ENCODE results near the gene ZNF488.
"Not testable (repeated sequence)": the region's sequence is repeated elsewhere in the genome, so short reads cannot be mapped to it uniquely, and the experiment has no call there.

Gene ZNF488

GRCh38 chr10:47401874-47402640 is 18.0 kb upstream of the ZNF488 start:
- no peaks in the 10 kb centered on the region for H3K36me3 ChIP-seq
- no peak overlapping the region for H3K4me2 ChIP-seq
- H3K27me3 ChIP-seq = no peaks in the 10 kb centered on the region
- H3K4me1 ChIP-seq = no peaks in the 10 kb centered on the region
- H3K9me3 ChIP-seq = no peaks in the 10 kb centered on the region
- no peak overlapping the region for H3K27ac ChIP-seq
- no peaks in the 10 kb centered on the region for H4K20me1 ChIP-seq
- TF ChIP-seq Cebpa-rat (IDR thresholded peaks at IDR 0.05) = no peak
- H3K9ac ChIP-seq = no peak overlapping the region
- H3K4me3 ChIP-seq = no peak overlapping the region

GRCh38 chr10:47401210-47401609 is 17.1 kb upstream of the ZNF488 start:
- Histone ChIP-seq H3K36me3 (no peaks in the 10 kb centered on the region), H3K9me3 (no peaks in the 10 kb centered on the region), H3K4me2 (no peak overlapping the region), H3K9ac (no peak overlapping the region), H3K27me3 (no peaks in the 10 kb centered on the region), H3K4me1 (no peaks in the 10 kb centered on the region), H3K4me3 (no peak overlapping the region), H3K27ac (no peak overlapping the region), H4K20me1 (no peaks in the 10 kb centered on the region)
- TF ChIP-seq Cebpa-rat (IDR thresholded peaks at IDR 0.05) = no peak

GRCh38 chr10:47400786-47401185 is 16.7 kb upstream of the ZNF488 start:
- Histone ChIP-seq H3K27me3 (no peaks in the 10 kb centered on the region), H3K27ac (no peak overlapping the region)

GRCh38 chr10:47400251-47400650 is 16.2 kb upstream of the ZNF488 start:
- no peaks in the 10 kb centered on the region for H3K4me1 ChIP-seq
- H3K36me3 ChIP-seq = no peaks in the 10 kb centered on the region
- no peak overlapping the region for H3K27ac ChIP-seq
- no peak overlapping the region for H3K4me3 ChIP-seq
- H3K4me2 ChIP-seq = no peak overlapping the region
- H3K9me3 ChIP-seq = no peaks in the 10 kb centered on the region
- H3K27me3 ChIP-seq = no peaks in the 10 kb centered on the region
- H3K9ac ChIP-seq = no peak overlapping the region
- H4K20me1 ChIP-seq = no peaks in the 10 kb centered on the region
- no peak for TF ChIP-seq Cebpa-rat (IDR thresholded peaks at IDR 0.05)

More at GRCh38 chr10:47400786-47401185, 16.7 kb upstream of the ZNF488 start:
- TF ChIP-seq Cebpa-rat (IDR thresholded peaks at IDR 0.05) = no peak
- H3K9ac ChIP-seq = no peak overlapping the region
- H3K9me3 ChIP-seq = no peaks in the 10 kb centered on the region
- no peak overlapping the region for H3K4me3 ChIP-seq
- no peak overlapping the region for H3K4me2 ChIP-seq
- no peaks in the 10 kb centered on the region for H3K36me3 ChIP-seq
- no peaks in the 10 kb centered on the region for H3K4me1 ChIP-seq
- H4K20me1 ChIP-seq = no peaks in the 10 kb centered on the region

GRCh38 chr10:47397256-47397655 is 13.2 kb upstream of the ZNF488 start:
- Histone ChIP-seq H3K9ac (no peak overlapping the region), H3K9me3 (no peaks in the 10 kb centered on the region), H3K36me3 (no peaks in the 10 kb centered on the region), H4K20me1 (no peaks in the 10 kb centered on the region), H3K27me3 (no peaks in the 10 kb centered on the region), H3K27ac (no peak overlapping the region), H3K4me1 (no peaks in the 10 kb centered on the region), H3K4me2 (no peak overlapping the region), H3K4me3 (no peak overlapping the region)
- no peak for TF ChIP-seq Cebpa-rat (IDR thresholded peaks at IDR 0.05)

- no peaks in the 10 kb centered on the region for H4K20me1 ChIP-seq
- no peak overlapping the region for H3K27ac ChIP-seq
- H3K27me3 ChIP-seq = no peaks in the 10 kb centered on the region
- H3K9me3 ChIP-seq = no peaks in the 10 kb centered on the region
- H3K4me3 ChIP-seq = no peak overlapping the region
- no peak for TF ChIP-seq Cebpa-rat (IDR thresholded peaks at IDR 0.05)
- H3K4me1 ChIP-seq = no peaks in the 10 kb centered on the region
- no peak overlapping the region for H3K9ac ChIP-seq
- H3K36me3 ChIP-seq = no peaks in the 10 kb centered on the region
- no peak overlapping the region for H3K4me2 ChIP-seq
Observed at GRCh38 chr10:47396311-47396717, 12.2 kb upstream of the ZNF488 start.

GRCh38 chr10:47389619-47390018 is 5.5 kb upstream of the ZNF488 start:
- Histone ChIP-seq H4K20me1 (no peaks in the 10 kb centered on the region), H3K4me3 (no peak overlapping the region), H3K4me1 (peaks cover 6% of the 10 kb centered on the region), H3K27me3 (no peaks in the 10 kb centered on the region), H3K9ac (no peak overlapping the region), H3K4me2 (no peak overlapping the region), H3K36me3 (no peaks in the 10 kb centered on the region), H3K27ac (no peak overlapping the region), H3K9me3 (peaks cover 8% of the 10 kb centered on the region)
- no peak for TF ChIP-seq Cebpa-rat (IDR thresholded peaks at IDR 0.05)

GRCh38 chr10:47388879-47389278 is 4.8 kb upstream of the ZNF488 start:
- no peak overlapping the region for H3K27ac ChIP-seq
- no peaks in the 10 kb centered on the region for H4K20me1 ChIP-seq
- H3K4me3 ChIP-seq = no peak overlapping the region
- no peak for TF ChIP-seq Cebpa-rat (IDR thresholded peaks at IDR 0.05)
- H3K4me2 ChIP-seq = no peak overlapping the region
- H3K4me1 ChIP-seq = peaks cover 8% of the 10 kb centered on the region
- H3K27me3 ChIP-seq = no peaks in the 10 kb centered on the region
- H3K9ac ChIP-seq = no peak overlapping the region
- H3K36me3 ChIP-seq = no peaks in the 10 kb centered on the region
- peaks cover 8% of the 10 kb centered on the region for H3K9me3 ChIP-seq

GRCh38 chr10:47386104-47386503 is 2.0 kb upstream of the ZNF488 start:
- peaks cover 17% of the 10 kb centered on the region for H3K4me1 ChIP-seq
- not testable (repeated sequence) for H3K27me3 ChIP-seq, H3K9me3 ChIP-seq

GRCh38 chr10:47383261-47384147 is 589 bp downstream of the ZNF488 start:
- Histone ChIP-seq H3K27ac (no peak overlapping the region), H3K36me3 (no peaks in the 10 kb centered on the region), H4K20me1 (no peaks in the 10 kb centered on the region), H3K4me1 (peaks cover 17% of the 10 kb centered on the region), H3K9ac (peak overlapping the region; percentile 77), H3K4me2 (peak overlapping the region; percentile 89), H3K27me3 (no peaks in the 10 kb centered on the region), H3K9me3 (peaks cover 8% of the 10 kb centered on the region), H3K4me3 (peak overlapping the region; percentile 78)
- no peak for TF ChIP-seq Cebpa-rat (IDR thresholded peaks at IDR 0.05)

More at GRCh38 chr10:47386104-47386503, 2.0 kb upstream of the ZNF488 start:
- not testable (repeated sequence) for H3K27ac ChIP-seq, H3K4me2 ChIP-seq, H3K4me3 ChIP-seq, H4K20me1 ChIP-seq, H3K36me3 ChIP-seq, H3K9ac ChIP-seq

Data from BLaER1 (cell line).